GM18519 (cell line): ENCODE measurements around the gene KLHL29.

Experiments used
- ATAC-seq: cut with Tn5 transposase; IDR thresholded peaks from one replicate; pipeline ENCODE4 v1.9.1; 2021; ENCODE audit warnings: mild to moderate bottlenecking, moderate library complexity; ENCODE audit not compliant: unreplicated experiment, low FRiP score

The KLHL29 gene

GRCh38 chr2:23524261-23524706 is 139.3 kb downstream of the KLHL29 start:
- ATAC-seq, result no peak

- no peak for ATAC-seq
Observed at GRCh38 chr2:23525137-23525765, 140.3 kb downstream of the KLHL29 start.

DNA sequence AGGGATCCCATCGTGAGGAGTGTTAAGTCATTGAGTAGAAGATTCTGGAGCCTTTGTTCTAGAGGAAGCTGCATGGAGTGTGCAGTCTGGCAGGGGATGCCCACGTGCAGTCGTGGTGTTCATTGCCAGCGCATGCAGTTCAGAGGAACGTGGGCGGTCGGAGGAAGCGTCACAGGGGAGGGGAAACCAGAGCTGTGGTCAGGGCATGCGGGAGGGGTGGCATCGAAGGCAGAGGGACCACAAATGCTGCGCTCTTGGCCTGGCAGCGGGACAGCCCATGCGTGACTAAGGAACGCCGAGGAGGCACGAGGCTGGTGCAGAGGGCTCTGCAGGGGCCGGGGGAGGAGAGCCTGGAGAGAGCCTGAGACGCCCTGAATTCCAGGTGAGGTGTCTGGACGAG is 141.1 kb downstream of the KLHL29 start:
- no peak for ATAC-seq

- ATAC-seq, result no peak
Observed at GRCh38 chr2:23526835-23527790, 142.1 kb downstream of the KLHL29 start.

DNA sequence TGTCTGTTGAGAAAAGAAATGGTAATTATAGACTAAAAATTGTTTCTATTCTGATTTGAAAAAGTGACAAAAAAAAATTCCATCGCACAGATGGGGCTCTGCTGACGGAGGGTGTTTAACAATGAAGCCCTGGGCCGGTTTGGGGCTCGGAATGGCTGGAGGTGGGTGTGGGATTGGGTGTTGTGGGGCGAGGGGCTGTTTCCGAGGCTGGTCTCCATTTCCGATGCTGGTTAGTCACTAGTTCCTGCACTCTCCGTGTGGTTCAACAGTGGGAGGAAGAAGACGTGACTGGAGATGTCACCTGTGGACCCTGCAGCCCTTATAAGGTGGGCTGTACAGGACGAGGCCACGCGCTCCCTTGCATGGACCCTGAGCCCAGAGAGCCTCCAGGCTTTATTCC is 143.2 kb downstream of the KLHL29 start:
- no peak for ATAC-seq

DNA sequence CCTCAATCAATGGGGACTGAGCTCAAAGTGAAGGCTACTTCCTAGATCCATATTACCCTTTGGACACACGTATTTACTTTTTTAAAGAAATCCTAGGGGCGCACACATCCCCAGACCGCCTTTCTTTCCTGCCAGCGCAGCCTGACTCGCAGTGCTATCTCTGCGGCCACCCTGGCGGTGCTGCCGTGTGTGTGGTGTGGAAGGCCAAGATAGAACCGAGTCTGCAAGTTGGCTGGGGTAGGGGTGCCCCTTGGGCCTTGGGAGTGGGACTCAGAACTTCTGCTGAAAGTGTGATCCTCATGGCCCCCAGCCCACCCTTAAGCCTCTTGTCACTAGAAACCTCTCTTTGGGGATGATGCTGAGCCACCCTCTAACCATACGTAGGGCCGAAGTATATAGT is 143.7 kb downstream of the KLHL29 start:
- no peak for ATAC-seq

- ATAC-seq, result no peak
Observed at GRCh38 chr2:23529659-23530058, 144.7 kb downstream of the KLHL29 start.

DNA sequence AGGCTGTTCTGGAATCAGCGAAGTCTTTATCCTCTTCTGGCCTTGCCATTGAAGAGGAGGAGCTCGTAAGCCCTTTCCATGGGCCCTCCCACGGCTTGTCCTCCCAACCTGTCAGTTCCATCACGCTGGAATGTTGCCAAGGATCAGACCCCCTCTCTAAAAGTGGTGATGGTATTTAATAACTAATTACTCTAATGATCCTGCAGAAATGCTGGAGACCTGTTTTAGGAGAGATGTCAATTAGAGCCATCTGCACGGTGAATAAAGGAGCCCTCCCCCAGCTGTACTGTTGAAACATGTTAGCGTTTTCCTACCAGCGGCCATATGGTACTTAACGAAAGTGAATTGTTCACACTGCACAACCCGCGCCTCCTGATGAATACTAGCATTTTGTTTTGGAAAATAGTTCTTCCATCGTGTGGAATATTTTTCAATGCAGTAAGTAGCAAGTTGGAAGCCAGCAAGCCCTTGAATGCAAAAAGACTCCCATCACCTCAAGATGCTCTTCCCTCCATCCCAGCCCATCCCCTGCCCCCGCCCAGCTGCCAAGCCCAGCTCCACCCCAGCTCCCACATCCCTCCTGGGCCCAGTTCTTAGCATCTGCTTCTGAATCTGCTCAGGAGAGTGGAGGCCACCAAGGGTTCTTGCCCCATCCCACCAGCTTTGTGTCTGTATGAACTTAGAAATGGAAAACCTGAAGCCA is 145.4 kb downstream of the KLHL29 start:
- ATAC-seq, result no peak

GRCh38 chr2:23530909-23531276 is 145.9 kb downstream of the KLHL29 start:
- no peak for ATAC-seq

DNA sequence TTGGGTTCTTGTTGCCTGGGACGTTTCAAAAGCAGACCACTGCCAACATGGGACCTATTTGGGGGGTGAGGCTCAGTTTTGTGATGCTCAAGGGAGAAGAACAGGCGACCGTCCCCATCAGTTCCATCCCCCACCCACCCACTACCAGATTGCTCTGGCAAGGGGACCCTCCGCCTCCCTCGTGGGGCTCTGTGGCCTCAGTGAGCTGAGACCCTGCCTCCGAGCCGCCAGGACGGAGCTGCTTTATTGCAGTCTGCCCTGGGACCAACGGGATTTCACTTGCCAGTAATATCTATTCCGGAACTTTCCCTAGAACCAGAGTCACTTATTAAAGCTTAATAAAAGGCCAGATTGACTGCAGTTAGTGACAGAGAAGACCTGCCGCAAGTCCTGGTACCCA is 146.3 kb downstream of the KLHL29 start:
- ATAC-seq, result no peak

GRCh38 chr2:23531881-23532280 is 146.9 kb downstream of the KLHL29 start:
- no peak for ATAC-seq

DNA sequence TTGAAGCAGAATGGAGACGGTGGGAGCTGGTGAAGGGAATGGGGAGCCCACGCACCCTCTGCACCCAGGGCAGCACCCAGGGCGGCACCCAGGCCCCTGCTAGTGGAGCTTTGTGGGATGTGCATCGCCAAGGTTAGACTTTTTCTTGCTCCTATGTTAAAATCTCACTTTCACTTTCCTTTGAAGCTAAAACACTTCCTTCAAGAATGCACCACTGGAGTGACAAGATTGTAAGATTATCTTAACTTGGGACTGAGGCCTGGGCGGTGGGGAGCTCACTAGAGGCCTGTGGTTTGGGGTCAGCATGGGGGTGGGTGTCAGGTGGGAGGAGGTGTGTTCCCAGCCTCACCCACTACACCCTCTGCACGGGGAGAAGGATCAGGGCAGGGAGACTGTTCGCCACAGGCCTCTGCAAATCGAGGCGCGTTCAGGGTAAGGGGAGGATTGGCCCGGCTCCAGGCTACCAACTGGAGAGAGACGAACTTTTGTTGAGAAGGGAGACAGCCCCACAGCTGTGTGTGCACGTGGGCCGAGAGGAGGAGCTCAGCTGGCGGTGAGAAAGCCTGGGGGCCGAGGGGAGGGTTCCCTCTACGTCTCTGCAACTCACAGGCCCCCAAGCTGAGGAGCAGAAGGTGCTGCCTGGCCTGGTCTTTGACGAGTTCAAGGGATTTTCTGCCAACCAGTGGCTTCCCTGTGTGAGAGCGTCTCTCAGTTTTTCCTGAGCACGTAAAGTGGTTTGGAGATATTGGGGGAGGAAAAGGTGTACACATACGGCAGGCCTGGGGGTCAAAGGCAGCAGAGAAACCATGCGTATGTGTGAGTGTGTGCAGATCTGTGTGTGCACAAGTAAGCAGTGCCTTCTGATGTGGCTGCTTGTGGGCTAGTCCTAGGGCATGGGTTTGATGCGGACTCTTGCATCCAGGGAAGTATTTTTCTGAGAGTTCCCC is 147.7 kb downstream of the KLHL29 start:
- ATAC-seq, result no peak

GRCh38 chr2:23533338-23533695 is 148.3 kb downstream of the KLHL29 start:
- ATAC-seq, result no peak

- no peak for ATAC-seq
Observed at GRCh38 chr2:23534771-23535170, 149.8 kb downstream of the KLHL29 start.

DNA sequence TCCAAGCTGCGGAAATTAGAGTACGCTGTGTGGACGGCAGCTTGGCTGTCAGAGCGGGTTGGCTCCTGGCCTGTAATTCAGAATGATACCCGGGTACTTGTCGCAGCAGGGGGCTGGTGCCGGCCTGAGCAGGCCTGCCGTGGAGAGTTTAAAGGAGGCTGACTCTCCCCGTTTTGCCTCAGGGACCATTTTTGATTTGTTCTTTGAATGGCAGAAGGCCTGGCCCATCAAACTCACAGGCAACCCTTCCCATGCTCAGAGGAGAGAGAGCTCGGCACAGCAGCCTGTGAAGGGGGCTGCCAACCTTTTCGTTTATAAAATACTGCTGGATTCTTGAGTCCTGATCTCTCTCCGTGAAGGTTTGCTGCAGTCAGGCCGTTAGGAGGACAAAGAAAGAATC is 151.3 kb downstream of the KLHL29 start:
- no peak for ATAC-seq

DNA sequence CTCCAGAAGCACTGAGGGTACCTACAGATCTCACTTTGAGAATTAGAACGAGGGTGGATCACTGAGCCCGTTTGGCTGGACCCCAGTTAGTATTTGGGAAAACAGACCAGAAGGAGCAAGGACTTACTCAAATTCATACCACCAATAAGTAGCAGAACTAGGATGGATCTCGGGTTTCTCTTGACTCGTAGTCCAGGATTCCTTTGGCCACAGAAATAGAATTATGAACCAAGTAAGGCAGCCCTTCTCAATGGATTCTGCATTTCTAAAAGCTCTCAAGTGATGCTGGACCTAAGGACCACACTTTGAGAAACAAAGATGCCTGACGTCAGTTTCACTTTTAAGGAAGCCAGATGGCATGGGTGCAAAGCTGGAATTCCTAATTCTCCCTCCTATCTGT is 153.0 kb downstream of the KLHL29 start:
- ATAC-seq, result no peak

DNA sequence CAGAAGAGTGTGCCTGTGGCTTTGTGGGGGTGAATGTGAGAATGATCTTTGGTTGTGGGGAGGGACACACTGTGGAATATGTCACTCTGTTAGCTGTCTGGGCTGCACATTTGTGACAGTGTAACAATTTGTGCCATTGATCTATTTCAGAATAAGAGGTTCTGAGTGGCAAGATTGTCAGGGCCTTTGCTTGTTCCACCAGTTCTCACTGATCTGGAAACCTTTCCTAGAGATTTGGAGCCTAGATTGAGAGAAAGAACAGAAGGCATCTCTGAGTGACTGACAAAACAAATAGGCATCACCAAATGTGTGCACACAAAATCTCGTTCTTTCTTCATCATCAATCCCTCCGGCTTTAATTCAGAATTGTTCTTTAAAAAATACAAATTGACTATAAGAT is 153.6 kb downstream of the KLHL29 start:
- ATAC-seq, result no peak

DNA sequence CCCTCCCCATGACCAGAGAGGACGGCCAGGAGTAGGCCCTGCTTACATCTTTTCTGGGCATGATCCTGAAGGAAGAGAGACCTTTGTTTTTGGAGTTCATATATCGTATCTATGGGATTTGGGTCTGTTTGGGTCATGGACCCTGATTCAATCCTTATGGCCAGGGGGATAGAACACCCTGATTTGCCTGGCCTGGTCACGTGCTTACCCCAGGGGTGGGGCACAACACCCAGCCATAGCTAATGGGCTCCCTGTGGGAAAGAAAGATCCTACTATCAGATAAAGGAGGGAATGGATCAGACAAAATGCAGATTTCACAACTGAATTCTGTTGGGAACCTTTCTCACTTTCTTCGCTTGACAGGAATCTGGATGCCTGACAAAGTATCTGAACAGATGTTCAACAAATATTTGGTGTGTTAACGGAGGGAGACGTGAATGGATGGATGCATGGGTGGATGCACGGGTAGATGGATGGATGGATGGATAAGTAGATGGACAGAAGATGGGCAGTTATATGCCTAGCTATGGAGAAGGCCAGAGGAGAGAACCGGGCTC is 155.9 kb downstream of the KLHL29 start:
- ATAC-seq, result no peak

DNA sequence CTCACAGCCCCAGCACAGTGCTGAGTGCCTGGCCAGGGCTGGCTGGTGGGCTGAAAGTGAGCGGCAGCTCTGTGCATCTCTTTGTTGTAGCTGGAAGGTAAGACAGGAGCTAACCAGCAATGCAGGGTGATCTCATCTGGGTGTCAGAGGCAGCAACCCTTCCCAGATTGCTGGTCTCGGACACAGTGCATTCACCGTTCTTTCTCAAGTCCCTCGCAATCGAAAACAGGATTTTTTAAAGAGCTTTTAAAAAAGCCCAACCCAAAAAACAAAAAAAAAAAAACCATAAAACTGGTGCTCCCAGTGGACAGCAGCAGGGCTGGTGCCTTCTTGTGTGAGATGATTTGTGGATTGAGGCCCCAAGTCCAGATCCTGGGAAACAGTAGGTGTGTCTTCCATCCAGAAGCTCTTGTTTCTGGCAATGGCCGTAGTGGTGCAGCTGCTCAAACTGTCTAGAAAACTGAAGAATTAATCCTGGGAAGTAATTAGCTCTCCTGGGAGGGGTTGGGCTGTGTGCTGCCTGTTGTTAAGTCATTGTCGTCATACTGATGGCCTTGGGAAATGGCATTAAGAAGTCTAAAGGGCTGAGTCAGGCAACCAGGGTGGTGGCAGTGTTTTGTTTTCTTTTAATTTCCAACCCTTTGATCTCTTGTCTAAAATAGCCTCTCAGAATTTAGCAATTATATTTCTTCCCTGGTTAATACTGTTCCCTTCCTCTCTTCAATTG is 156.7 kb downstream of the KLHL29 start:
- ATAC-seq, result no peak
